KOPT-K1 (cell line): ENCODE data around the gene TBC1D1.

Experiments used
- H3K27ac ChIP-seq: fragments of 200-600 bp; sonication (generic); 2 replicates; pipeline ENCODE4 v1.5.1; 2016; ENCODE audit warnings: antibody characterized with exemption, mild to moderate bottlenecking, low read depth, low read length; ENCODE audit not compliant: poor library complexity, severe bottlenecking
- H3K36me3 ChIP-seq: fragments of 200-600 bp; sonication (generic); 2 replicates; pipeline ENCODE4 v1.5.1; 2017; ENCODE audit warnings: antibody characterized with exemption, mild to moderate bottlenecking, low read length, moderate library complexity; ENCODE audit not compliant: insufficient read depth
- H3K9me3 ChIP-seq: fragments of 200-600 bp; sonication (generic); 2 replicates; pipeline ENCODE4 v1.5.1; 2017; ENCODE audit warnings: antibody characterized with exemption, low read length, mild to moderate bottlenecking; ENCODE audit not compliant: insufficient read depth, poor library complexity, severe bottlenecking

TBC1D1 gene

DNA sequence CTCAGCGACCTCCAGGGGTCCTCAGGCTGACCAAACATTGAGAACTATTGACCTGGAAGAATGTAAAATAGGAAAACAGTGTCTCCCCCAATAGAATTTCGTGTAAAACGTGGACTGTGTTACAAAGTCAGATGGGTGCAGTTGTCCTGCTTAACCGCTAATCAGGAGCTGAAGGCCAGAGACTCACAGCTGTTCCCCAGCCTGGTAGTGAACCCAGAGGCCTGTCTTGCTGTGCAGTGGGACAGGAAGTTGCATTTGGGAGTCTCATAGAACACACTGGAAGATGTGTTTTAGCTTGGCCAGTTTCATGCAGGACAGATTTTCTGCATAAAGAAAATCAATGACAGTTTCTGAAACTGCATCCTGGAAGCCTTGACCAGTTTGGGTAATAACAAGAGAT lies 220.8 kb downstream of the TBC1D1 start:
- Histone ChIP-seq H3K36me3 (peaks cover 79% of the 10 kb centered on the region), H3K27ac (no peak overlapping the region)

GRCh38 chr4:38113132-38113531 lies 222.2 kb downstream of the TBC1D1 start:
- peaks cover 78% of the 10 kb centered on the region for H3K36me3 ChIP-seq
- no peaks in the 10 kb centered on the region for H3K9me3 ChIP-seq
- no peak overlapping the region for H3K27ac ChIP-seq

More for the DNA sequence above, 220.8 kb downstream of the TBC1D1 start:
- H3K9me3 ChIP-seq, result no peaks in the 10 kb centered on the region

- H3K9me3 ChIP-seq, result no peaks in the 10 kb centered on the region
- H3K27ac ChIP-seq, result no peak overlapping the region
- H3K36me3 ChIP-seq, result peaks cover 78% of the 10 kb centered on the region
Measured at GRCh38 chr4:38113551-38113950, 222.7 kb downstream of the TBC1D1 start.

- Histone ChIP-seq H3K9me3 (no peaks in the 10 kb centered on the region), H3K27ac (no peak overlapping the region), H3K36me3 (peaks cover 83% of the 10 kb centered on the region)
Measured at GRCh38 chr4:38114386-38115150, 223.7 kb downstream of the TBC1D1 start.

DNA sequence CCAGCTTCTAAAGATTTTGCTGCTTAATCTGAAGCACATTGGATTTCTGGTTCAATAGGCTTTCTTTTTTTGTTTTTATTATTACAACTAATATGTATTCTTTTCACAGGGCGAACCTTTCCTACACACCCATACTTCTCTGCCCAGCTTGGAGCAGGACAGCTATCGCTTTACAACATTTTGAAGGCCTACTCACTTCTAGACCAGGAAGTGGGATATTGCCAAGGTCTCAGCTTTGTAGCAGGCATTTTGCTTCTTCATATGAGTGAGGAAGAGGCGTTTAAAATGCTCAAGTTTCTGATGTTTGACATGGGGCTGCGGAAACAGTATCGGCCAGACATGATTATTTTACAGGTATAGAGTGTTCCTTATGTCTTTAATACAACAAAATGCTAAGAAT lies 224.7 kb downstream of the TBC1D1 start:
- H3K9me3 ChIP-seq, result no peaks in the 10 kb centered on the region
- H3K36me3 ChIP-seq, result peaks cover 84% of the 10 kb centered on the region
- no peak overlapping the region for H3K27ac ChIP-seq

DNA sequence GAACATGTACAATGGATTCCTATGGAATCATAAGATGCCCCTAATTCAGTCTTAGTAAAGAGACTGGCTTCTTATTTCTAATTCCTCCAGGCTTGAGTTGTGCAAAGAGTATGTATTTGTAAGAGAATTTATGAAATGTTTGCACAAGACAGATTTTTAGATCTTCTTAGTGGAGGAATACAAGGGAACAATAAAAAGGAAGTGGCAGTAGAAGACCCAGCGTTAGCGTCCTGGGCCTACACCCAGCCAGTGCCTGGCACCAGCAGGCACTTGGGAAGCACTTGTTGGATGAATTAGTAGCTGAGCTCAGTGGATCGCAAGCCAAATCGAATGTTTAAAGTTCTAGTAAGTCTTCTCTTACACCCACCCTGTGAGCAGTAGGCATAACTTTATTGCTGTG lies 226.7 kb downstream of the TBC1D1 start:
- peaks cover 87% of the 10 kb centered on the region for H3K36me3 ChIP-seq
- H3K27ac ChIP-seq, result no peak overlapping the region
- H3K9me3 ChIP-seq, result no peaks in the 10 kb centered on the region

DNA sequence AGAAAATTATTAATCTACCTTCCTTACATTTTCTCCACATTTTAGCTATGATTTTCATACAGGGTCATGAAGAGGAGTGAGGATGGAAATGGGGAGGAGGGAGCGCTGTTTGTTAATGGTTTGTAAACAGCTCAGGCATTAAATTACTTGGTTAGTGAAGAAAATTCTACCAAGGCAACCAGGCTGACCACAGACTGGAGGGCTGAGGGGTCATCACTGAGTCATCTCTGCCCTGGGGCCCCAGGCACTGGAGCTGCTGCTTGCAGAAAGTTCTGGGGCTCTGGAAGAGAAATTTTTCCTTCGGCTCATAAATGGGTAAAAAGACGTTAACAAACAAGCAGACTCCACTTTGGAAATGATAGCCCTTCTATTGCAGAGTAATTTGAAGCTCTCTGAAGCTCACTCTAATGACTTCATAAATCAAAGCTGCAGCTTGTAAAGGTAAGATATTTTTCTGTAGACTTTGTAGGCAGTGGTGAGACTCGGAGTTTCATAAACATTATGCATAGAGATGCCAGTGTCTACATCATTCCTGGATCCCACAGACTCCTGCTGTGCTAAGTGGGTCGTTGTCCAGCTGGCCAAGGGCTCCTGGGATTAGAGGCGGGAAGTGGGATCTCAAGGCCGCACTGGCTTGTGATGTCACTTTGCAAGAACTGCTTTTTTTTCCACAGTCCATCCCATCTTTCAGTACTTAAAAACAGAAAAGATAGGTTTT lies 228.9 kb downstream of the TBC1D1 start:
- H3K27ac ChIP-seq, result no peak overlapping the region
- peaks cover 69% of the 10 kb centered on the region for H3K36me3 ChIP-seq
- H3K9me3 ChIP-seq, result no peaks in the 10 kb centered on the region

- H3K36me3 ChIP-seq, result peaks cover 71% of the 10 kb centered on the region
- H3K9me3 ChIP-seq, result no peaks in the 10 kb centered on the region
- no peak overlapping the region for H3K27ac ChIP-seq
Measured at GRCh38 chr4:38120772-38121171, 229.9 kb downstream of the TBC1D1 start.

DNA sequence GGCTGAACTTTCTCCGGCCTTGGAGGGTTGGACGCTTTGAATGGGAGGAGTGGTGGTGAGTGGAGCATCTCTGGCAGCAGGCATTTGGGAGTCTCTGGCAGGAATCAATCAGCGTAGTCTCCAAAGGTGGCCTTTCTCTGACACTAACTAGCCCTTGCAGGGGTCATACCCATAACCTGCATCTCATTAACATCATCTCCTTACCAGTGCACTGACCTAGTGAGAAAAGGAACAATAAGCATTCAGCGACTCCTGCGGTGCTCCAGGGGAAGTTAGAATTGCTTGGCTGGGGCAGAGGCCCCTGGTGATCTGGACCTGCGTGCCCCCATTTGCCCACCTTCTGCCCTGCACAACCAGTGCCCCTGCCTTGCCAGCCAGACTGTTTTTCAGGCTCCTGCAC lies 231.2 kb downstream of the TBC1D1 start:
- H3K36me3 ChIP-seq, result peaks cover 70% of the 10 kb centered on the region
- H3K9me3 ChIP-seq, result no peaks in the 10 kb centered on the region
- H3K27ac ChIP-seq, result no peak overlapping the region

GRCh38 chr4:38123555-38123954 lies 232.7 kb downstream of the TBC1D1 start:
- Histone ChIP-seq H3K27ac (no peak overlapping the region), H3K9me3 (no peaks in the 10 kb centered on the region), H3K36me3 (peaks cover 57% of the 10 kb centered on the region)

DNA sequence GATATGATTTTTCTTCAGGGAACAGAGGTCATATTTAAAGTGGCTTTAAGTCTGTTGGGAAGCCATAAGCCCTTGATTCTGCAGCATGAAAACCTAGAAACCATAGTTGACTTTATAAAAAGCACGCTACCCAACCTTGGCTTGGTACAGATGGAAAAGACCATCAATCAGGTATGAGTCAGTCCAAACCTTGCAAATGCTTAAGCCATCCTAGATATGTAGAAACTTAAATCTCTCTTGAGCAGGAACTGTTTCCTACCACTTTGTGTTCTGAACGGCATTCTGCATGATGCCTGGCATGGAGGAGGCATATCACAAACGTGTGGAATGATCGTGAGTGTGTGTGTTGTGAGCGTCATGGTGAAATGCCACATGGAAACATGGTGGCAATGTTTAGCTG lies 234.1 kb downstream of the TBC1D1 start:
- Histone ChIP-seq H3K9me3 (no peaks in the 10 kb centered on the region), H3K36me3 (peaks cover 43% of the 10 kb centered on the region), H3K27ac (no peak overlapping the region)

- Histone ChIP-seq H3K9me3 (no peaks in the 10 kb centered on the region), H3K27ac (no peak overlapping the region), H3K36me3 (peaks cover 40% of the 10 kb centered on the region)
Measured at GRCh38 chr4:38125816-38126215, 234.9 kb downstream of the TBC1D1 start.

DNA sequence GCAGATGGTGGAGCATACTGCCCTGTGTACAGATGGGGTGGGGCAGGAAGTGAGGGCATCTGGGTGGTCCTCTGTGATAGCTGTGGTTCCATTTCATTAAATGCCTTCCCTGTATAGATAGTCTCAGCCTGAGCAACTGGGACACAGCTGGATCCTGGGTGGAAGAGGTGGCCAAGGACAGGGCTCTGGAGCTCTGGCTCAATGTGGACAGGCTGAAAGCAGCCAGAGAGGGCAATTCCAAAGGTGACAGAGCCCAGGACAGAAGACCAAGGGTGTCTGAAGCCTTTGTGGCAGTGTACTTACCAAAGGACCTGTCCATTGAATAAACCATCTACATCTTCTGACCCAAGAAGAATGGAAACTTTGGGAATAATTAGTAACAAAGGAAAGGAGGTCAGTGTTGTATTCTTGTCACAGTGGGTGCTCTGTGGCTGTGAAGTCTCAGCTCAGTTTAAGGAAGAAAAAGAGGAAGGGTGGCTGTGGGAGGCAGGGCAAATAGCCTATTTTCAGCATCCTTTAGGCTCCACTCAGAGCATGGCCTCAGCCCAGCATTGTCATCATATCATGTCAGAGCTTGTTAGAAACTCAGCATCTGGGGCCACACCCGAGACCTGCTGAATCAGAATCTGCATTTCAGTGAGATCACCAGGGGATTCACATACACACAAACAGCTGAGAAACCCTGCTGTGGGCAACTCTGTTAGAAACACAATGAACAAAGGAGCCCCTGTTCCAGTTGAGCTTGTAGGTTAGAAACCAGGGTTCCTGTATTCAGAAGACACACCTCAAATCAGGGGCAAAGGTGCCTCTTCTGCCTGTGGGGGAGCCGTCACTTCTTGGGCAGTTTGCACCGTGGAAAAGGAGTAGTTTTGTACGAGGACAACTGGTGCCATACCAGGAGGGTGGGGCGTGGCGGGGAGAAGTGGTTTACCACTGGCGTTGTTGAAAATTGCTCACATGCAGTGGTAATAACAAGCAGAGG lies 237.9 kb downstream of the TBC1D1 start:
- no peaks in the 10 kb centered on the region for H3K9me3 ChIP-seq
- peaks cover 41% of the 10 kb centered on the region for H3K36me3 ChIP-seq
- peak overlapping the region; percentile 42 for H3K27ac ChIP-seq

DNA sequence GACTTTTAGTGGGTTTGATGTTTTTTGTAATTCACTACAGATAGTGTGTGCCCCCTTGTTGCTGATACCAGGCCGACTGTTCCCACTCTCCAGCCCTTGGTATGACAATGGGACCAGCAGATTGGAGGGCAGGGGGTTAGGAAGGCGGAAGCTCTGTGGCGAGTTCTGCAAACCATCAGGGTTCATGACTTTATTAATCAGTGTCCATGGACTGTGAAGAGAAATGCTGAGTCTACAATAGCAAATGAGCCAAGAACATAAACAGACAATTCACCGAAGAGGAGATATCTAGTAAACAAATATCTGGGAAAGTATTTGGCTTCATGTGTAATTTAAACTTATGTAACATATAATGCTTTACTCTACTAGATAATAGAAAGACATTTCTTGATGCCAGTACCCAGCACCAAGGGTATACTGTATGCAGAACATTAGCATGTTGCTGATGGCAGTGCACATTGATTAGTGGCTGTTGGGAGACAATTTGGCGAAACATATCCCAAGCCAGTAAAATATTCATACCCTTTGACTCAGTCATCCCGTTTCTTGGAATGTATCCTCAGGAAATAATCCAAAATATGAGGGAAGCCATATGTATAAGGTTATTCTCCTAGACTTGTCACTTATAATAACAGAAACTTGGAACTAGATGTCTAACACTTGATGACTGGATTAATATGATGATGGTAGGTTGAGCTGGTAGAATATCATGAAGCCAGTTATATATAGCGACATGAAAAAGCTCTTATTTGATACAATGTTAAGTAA lies 238.8 kb downstream of the TBC1D1 start:
- Histone ChIP-seq H3K36me3 (peaks cover 50% of the 10 kb centered on the region), H3K9me3 (no peaks in the 10 kb centered on the region), H3K27ac (peak overlapping the region; percentile 42)
